Esophagus squamous epithelium (tissue), 4 donors: ENCODE results near the gene PTPRN2.

ENCODE experiments used
- CTCF ChIP-seq, 6 experiments: fragments of 450-650 bp in 4 of 6; fragments of 200-600 bp in 2 of 6; sonication (generic) in 2 of 6; IDR thresholded peaks; one replicate each; pipeline ENCODE4 v1.5.1; 2016 to 2019; ENCODE audit warnings: antibody characterized with exemption in 6 of 6, mild to moderate bottlenecking in 4 of 6, moderate library complexity in 4 of 6
- POLR2A ChIP-seq, 4 donors: fragments of 450-650 bp; IDR thresholded peaks; one replicate each; pipeline ENCODE4 v1.6.1; 2017; ENCODE audit warnings: antibody characterized with exemption in 4 of 4, mild to moderate bottlenecking in 4 of 4, moderate library complexity in 3 of 4

GRCh38 chr7:157867685-157868305 lies 719.8 kb downstream of the PTPRN2 start:
- TF ChIP-seq CTCF (IDR thresholded peaks at IDR 0.05) (no peak), POLR2A (IDR thresholded peaks at IDR 0.05) (no peak)
